Activated T-helper 1 cell treated with anti-CD3 and anti-CD28 coated beads, Interleukin-12 subunit alpha, Interleukin-12 subunit beta, Interleukin-2, Interleukin-4 antibody, amounts not matched to agents 30 ng/mL and 10 ng/mL and 1 ng/mL, durations not matched to agents 14 hours and 24 hours and 36 hours (primary cell): ENCODE measurements around the gene PKD1. TPM values are rescaled to one million over a fixed set of nuclear protein-coding genes. Genes with fewer than 3 reads are reported as not detected.

Experiments
- DNase-seq: peaks from one replicate; pipeline ENCODE4 v3.0.0; 2021; ENCODE audit warnings: low spot score
- H3K27ac Mint-ChIP-seq: one replicate; pipeline ENCODE4 v1.8.0; 2021; ENCODE audit warnings: mild to moderate bottlenecking, mixed read lengths
- H3K27me3 Mint-ChIP-seq: one replicate; pipeline ENCODE4 v1.8.0; 2022; ENCODE audit warnings: mild to moderate bottlenecking, moderate library complexity, mixed read lengths; ENCODE audit not compliant: insufficient read depth
- H3K36me3 Mint-ChIP-seq: one replicate; pipeline ENCODE4 v1.8.0; 2021; ENCODE audit warnings: low read depth, mixed read lengths
- H3K4me1 Mint-ChIP-seq: one replicate; pipeline ENCODE4 v1.8.0; 2021; ENCODE audit warnings: low read depth, mixed read lengths
- H3K4me3 Mint-ChIP-seq: one replicate; pipeline ENCODE4 v1.8.0; 2021; ENCODE audit warnings: mild to moderate bottlenecking, moderate library complexity, mixed read lengths
- H3K9me3 Mint-ChIP-seq: one replicate; pipeline ENCODE4 v1.8.0; 2021; ENCODE audit warnings: mixed read lengths
- intact Hi-C: fragments of 100-400 bp; cut with micrococcal nuclease; formaldehyde crosslinking; loops from one replicate; pipeline ENCODE4 v1.15.1; 2024
- total RNA-seq: library from RNA; stranded (reverse); gene quantifications from 2 replicates; pipeline ENCODE4 v1.2.3, GENCODE V29; 2022

PKD1 gene
- total RNA-seq, 1 donor from 2014 or later, result 92.5 TPM

- H3K27me3 Mint-ChIP-seq, result no peaks in the 10 kb centered on the region
- H3K27ac Mint-ChIP-seq, result no peak overlapping the region
Observed at GRCh38 chr16:2096853-2097595, 38.7 kb downstream of the PKD1 start.

GRCh38 chr16:2095918-2096582 is 39.6 kb downstream of the PKD1 start:
- no peak overlapping the region for H3K4me3 Mint-ChIP-seq
- no peak for DNase-seq
- peaks cover 4% of the 10 kb centered on the region for H3K36me3 Mint-ChIP-seq
- no peaks in the 10 kb centered on the region for H3K4me1 Mint-ChIP-seq
- intact Hi-C loops, result no loop called here
- H3K27ac Mint-ChIP-seq, result no peak overlapping the region
- H3K27me3 Mint-ChIP-seq, result no peaks in the 10 kb centered on the region
- no peaks in the 10 kb centered on the region for H3K9me3 Mint-ChIP-seq

More at GRCh38 chr16:2096853-2097595, 38.7 kb downstream of the PKD1 start:
- intact Hi-C loops, result no loop called here
- H3K36me3 Mint-ChIP-seq, result peaks cover 4% of the 10 kb centered on the region
- H3K9me3 Mint-ChIP-seq, result no peaks in the 10 kb centered on the region
- no peak overlapping the region for H3K4me3 Mint-ChIP-seq
- no peak for DNase-seq
- H3K4me1 Mint-ChIP-seq, result no peaks in the 10 kb centered on the region

GRCh38 chr16:2095315-2095853 is 40.3 kb downstream of the PKD1 start:
- Mint-ChIP-seq H3K27me3 (no peaks in the 10 kb centered on the region), H3K4me3 (no peak overlapping the region), H3K27ac (no peak overlapping the region), H3K4me1 (no peaks in the 10 kb centered on the region), H3K36me3 (peaks cover 4% of the 10 kb centered on the region), H3K9me3 (no peaks in the 10 kb centered on the region)
- no peak for DNase-seq
- intact Hi-C loops, result no loop called here

GRCh38 chr16:2093793-2094192 is 41.9 kb downstream of the PKD1 start:
- Mint-ChIP-seq H3K4me3 (no peak overlapping the region), H3K27me3 (no peaks in the 10 kb centered on the region), H3K36me3 (peaks cover 6% of the 10 kb centered on the region), H3K4me1 (no peaks in the 10 kb centered on the region), H3K9me3 (no peaks in the 10 kb centered on the region), H3K27ac (no peak overlapping the region)
- intact Hi-C loops, result no loop called here
- no peak for DNase-seq

- Mint-ChIP-seq H3K9me3 (no peaks in the 10 kb centered on the region), H3K27ac (no peak overlapping the region)
Observed at GRCh38 chr16:2092866-2093265, 42.8 kb downstream of the PKD1 start.

GRCh38 chr16:2092256-2092620 is 43.5 kb downstream of the PKD1 start:
- Mint-ChIP-seq H3K4me1 (no peaks in the 10 kb centered on the region), H3K4me3 (no peak overlapping the region), H3K36me3 (peaks cover 6% of the 10 kb centered on the region), H3K9me3 (no peaks in the 10 kb centered on the region), H3K27me3 (no peaks in the 10 kb centered on the region), H3K27ac (no peak overlapping the region)
- intact Hi-C loops, result no loop called here
- no peak for DNase-seq

More at GRCh38 chr16:2092866-2093265, 42.8 kb downstream of the PKD1 start:
- no peaks in the 10 kb centered on the region for H3K4me1 Mint-ChIP-seq
- no peaks in the 10 kb centered on the region for H3K27me3 Mint-ChIP-seq
- no peak overlapping the region for H3K4me3 Mint-ChIP-seq
- H3K36me3 Mint-ChIP-seq, result peaks cover 6% of the 10 kb centered on the region
- intact Hi-C loops, result no loop called here
- no peak for DNase-seq

- no peaks in the 10 kb centered on the region for H3K9me3 Mint-ChIP-seq
- no peak overlapping the region for H3K4me3 Mint-ChIP-seq
- no peaks in the 10 kb centered on the region for H3K4me1 Mint-ChIP-seq
- DNase-seq, result no peak
- H3K36me3 Mint-ChIP-seq, result peaks cover 6% of the 10 kb centered on the region
- no peaks in the 10 kb centered on the region for H3K27me3 Mint-ChIP-seq
- H3K27ac Mint-ChIP-seq, result no peak overlapping the region
- intact Hi-C loops, result no loop called here
Observed at GRCh38 chr16:2091547-2092255, 44.0 kb downstream of the PKD1 start.

- intact Hi-C loops, result no loop called here
- DNase-seq, result no peak
- Mint-ChIP-seq H3K4me3 (no peak overlapping the region), H3K4me1 (no peaks in the 10 kb centered on the region), H3K27ac (no peak overlapping the region), H3K36me3 (peaks cover 6% of the 10 kb centered on the region), H3K9me3 (no peaks in the 10 kb centered on the region), H3K27me3 (no peaks in the 10 kb centered on the region)
Observed at GRCh38 chr16:2090777-2091546, 44.7 kb downstream of the PKD1 start.

- Mint-ChIP-seq H3K9me3 (no peaks in the 10 kb centered on the region), H3K27ac (no peak overlapping the region), H3K27me3 (no peaks in the 10 kb centered on the region), H3K4me3 (no peak overlapping the region), H3K36me3 (peaks cover 4% of the 10 kb centered on the region), H3K4me1 (no peaks in the 10 kb centered on the region)
- intact Hi-C loops, result no loop called here
- no peak for DNase-seq
Observed at GRCh38 chr16:2090481-2090776, 45.3 kb downstream of the PKD1 start.

GRCh38 chr16:2089706-2090480 is 45.8 kb downstream of the PKD1 start:
- no peaks in the 10 kb centered on the region for H3K4me1 Mint-ChIP-seq
- H3K36me3 Mint-ChIP-seq, result peaks cover 4% of the 10 kb centered on the region
- no peak overlapping the region for H3K4me3 Mint-ChIP-seq
- H3K27ac Mint-ChIP-seq, result no peak overlapping the region
- intact Hi-C loops, result no loop called here
- H3K9me3 Mint-ChIP-seq, result no peaks in the 10 kb centered on the region
- no peak for DNase-seq
- H3K27me3 Mint-ChIP-seq, result no peaks in the 10 kb centered on the region

GRCh38 chr16:2088759-2089358 is 46.8 kb downstream of the PKD1 start:
- Mint-ChIP-seq H3K27ac (no peak overlapping the region), H3K36me3 (peaks cover 4% of the 10 kb centered on the region), H3K9me3 (no peaks in the 10 kb centered on the region), H3K4me1 (no peaks in the 10 kb centered on the region), H3K4me3 (no peak overlapping the region), H3K27me3 (no peaks in the 10 kb centered on the region)
- intact Hi-C loops, result no loop called here
- no peak for DNase-seq
